ENCODE results near the gene EPX. TPM values are rescaled to one million over a fixed set of nuclear protein-coding genes. Genes with fewer than 3 reads are reported as not detected.
"Not testable (repeated sequence)": the region's sequence is repeated elsewhere in the genome, so short reads cannot be mapped to it uniquely, and the experiment has no call there.

The EPX gene
- not detected in 2 replicates for total RNA-seq (2014; rRNA removed; shearing (Covaris generic))

GRCh38 chr17:58192612-58193011 lies at the start of gene EPX:
Gene EPX, plus strand, starts transcription at chr17:58192726. Its CDS starts 121 bp downstream, at chr17:58192847.
- no peak for DNase-seq (ENCODE audit: low read depth)

DNA sequence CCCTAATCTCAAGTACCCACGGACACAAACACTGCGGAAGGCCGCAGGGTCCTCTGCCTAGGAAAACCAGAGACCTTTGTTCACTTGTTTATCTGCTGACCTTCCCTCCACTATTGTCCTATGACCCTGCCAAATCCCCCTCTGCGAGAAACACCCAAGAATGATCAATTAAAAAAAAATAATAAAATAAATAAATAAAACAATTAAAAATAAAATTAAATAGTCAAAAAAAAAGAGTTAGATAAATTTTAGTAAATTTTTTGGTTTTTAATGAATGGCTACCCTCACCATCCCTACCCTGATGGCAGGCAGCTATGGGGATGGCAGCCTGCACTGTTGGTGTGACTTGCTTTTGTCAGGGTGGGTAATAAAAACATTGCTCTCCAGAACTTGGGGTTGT lies 49.2 kb upstream of the EPX start:
- not testable (repeated sequence) for DNase-seq (ENCODE audit: low read depth)

DNA sequence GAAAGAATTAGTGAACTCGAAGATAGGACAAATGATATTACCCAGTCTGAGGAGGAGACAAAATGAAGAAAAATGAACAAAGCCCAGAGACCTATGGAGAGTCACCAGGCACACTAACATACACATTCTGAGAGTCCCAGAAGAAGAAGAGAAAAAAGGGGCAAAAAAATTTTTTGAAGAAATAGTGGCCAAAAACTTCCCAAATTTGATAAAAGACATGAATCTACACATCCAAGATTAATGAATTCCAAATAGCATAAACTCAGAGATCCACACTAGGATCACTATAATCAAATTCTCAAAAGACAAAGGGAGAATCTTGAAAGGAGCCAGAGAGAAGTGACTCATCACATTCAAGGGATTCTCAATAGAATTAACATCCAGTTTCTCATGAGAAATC lies 47.7 kb upstream of the EPX start:
- DNase-seq (ENCODE audit: low read depth), result no peak

DNA sequence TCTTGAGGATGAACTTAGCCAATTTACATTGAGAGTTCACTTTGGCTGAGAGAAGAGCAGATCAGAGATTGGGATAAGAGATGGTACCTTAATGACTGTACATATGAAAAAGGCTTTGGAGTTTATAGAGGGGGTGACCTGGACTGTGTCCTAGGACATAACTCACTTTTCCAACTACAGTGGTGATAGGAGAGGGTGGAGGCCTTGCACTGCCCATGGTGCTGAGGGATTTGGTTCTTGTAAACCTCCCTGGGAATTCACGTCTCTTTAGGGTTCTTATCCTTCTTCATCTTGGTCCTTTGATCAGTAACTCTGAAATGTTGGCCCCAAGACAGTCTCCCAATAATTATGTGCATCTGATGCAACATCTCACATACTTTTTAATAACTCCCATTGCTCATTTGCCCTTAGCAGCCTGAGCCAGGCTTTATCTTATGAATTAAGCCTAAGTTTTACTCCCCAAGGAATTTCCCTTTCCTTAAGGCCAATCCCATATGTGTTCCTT lies 44.5 kb upstream of the EPX start, which contains the start of gene OR4D1:
Gene OR4D1 (plus strand): TSS at position 455 of the 505 bp plus-strand sequence. CDS start 6,770 bp downstream, outside the sequence.
- no peak for DNase-seq (ENCODE audit: low read depth)

GRCh38 chr17:58148609-58149008 lies 43.9 kb upstream of the EPX start:
- no peak for DNase-seq (ENCODE audit: low read depth)

DNA sequence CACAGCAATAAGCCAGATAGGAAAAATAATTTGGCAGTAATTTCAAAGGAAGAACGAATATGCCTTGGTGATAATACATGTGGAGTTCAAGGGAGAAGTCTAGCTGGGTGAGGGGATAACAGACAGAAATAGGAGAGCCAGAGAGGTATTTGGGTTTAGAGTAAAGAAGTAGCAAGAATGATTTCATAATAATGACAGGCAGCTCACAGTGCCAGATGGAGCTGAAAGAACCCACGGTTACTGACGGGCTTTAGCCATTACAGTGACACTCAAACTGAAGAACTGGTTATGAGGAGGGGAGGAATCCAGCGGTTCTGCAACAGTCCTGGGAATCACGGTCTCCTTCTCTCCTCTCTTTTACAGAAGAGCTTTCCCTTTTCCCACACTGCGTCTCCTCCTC lies 42.1 kb upstream of the EPX start:
- DNase-seq (ENCODE audit: low read depth), result no peak

DNA sequence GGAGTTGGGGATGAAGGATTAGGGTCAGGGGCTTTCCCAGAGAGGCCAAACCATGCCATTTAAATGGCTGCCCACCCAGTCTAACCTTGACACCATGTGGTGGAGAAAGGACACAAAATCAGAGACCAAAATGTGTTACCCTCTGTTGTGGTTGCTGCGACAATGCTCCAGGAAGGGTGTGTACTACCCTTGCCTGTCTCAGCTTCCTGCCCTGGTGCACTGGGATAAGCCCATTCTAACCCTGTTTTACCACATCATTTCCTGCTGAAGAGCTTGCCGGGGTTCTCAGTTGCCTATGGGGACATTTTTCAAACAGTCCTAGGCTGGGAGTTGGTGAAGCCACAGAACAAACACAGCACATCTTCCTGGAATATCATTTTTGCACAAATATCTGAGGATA lies 39.5 kb upstream of the EPX start:
- DNase-seq (ENCODE audit: low read depth), result no peak

DNA sequence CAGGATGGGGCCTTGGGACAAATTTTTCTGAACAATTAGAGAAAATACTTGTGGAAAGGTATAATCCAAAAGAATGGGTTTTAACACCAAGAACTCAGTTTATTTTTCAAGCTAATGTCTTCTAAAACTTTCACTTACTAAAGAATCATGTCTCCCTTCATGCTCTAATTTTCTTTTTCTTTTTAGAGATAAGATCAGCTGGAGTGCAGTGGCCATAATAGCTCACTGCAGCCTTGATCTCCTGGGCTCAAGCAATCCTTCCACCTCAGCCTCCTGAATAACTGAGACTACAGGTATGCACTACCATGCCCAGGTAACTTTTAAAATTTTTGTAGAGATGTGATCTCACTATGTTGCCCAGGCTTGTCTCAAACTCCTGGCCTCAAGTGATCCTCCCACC lies 38.9 kb upstream of the EPX start:
- DNase-seq (ENCODE audit: low read depth), result no peak

DNA sequence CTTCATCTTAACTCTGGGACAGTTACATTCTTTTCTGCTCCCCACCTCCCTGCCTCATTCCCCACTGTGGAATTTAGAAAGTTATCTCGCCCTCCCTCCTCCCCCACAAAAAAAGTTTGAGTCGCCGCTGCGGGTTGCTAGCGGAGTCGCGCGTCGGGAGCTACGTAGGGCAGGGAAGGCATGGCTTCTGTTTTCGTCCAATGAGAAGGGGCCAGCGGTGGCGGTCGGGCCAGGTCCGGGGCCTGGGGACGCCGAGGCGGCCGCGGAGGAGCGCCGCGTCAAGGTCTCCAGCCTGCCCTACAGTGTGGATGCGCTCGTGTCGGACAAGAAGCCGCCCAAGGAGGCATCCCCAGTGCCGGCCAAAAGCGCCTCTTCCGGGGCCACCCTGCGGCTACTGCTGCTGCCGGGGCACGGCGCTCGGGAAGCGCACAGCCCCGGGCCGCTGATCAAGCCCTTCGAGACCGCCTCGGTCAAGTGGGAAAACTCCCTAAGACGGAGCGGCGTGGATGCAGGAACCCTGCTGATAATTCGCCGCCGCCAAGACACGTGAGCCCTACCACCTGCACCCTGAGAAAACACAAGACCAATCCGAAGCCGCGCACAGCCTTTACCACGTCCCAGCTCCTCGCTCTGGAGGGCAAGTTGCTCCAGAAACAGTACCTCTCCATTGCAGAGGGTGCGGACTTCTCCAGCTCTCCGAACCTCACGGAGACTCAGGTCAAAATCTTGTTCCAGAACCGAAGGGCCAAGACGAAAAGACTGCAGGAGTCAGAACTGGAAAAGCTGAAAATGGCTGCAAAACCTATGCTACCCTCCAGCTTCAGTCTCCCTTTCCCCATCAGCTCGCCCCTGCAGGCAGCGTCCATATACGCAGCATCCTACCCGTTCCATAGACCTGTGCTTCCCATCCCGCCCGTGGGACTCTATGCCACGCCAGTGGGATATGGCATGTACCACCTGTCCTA lies 35.4 kb upstream of the EPX start:
- DNase-seq (ENCODE audit: low read depth), result no peak

GRCh38 chr17:58158181-58158580 lies 34.3 kb upstream of the EPX start:
- DNase-seq (ENCODE audit: low read depth), result no peak

DNA sequence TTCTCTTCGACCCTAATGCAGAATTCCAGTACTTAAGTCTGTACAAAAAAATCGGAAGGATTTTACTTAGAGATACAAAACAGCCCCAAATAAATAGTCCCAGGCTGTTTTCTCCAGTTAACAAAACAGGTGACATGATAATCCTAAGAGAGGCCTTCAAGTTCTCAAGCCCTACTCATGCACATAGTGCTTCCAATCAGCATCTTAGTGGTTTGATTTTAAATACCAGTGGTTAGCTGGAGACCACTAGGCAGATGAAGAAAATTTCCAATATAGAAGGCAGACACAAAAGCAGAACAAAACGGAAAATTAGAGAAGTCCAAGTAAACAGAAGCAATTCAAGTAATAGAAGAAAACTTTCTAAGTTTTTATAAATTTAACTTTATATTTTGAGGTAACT lies 31.0 kb upstream of the EPX start:
- DNase-seq (ENCODE audit: low read depth), result no peak

GRCh38 chr17:58165981-58166380 lies 26.5 kb upstream of the EPX start:
- DNase-seq (ENCODE audit: low read depth), result no peak

DNA sequence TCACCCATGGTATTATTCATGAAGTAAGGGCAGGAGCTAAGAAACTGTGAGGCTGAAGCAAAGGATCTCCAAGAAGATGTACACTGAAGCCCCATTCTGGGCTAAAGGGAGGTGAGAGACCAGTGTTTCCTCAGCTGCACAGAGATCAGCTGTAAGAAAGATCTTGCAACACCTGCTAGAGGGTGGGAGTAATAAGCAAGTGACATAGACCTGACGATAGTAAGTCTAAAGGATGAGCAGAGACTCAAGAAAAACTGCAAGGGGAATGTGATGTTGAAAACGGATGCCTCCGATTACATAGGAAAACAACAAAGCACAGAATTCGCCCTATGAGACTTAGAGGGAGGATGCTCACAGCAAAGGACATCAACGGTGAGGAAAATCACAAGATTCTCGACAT lies 25.8 kb upstream of the EPX start, which contains the start of gene OR4D2:
Gene OR4D2 (plus strand): TSS at position 301 of the 400 bp plus-strand sequence. CDS start 2,674 bp downstream, outside the sequence.
- no peak for DNase-seq (ENCODE audit: low read depth)

DNA sequence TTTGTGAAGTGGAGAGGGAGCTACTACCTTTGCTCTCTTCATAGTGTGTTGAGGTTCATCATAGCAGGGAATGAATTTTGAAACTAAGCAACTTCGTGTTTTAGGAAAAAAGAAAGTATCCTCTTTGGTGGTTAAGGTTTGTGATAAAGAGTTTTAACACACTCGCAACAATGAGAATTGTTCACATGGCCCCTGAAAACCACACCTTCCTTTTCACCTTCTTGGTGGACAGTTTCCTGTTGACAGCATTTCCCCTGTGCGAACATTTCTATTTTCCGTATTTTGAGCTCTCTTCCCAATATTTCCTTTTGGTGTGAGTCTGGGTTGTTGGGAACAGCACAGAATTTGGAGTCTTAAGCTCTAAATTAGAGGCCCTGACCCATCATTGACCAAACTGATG lies 21.9 kb upstream of the EPX start:
- DNase-seq (ENCODE audit: low read depth), result no peak

DNA sequence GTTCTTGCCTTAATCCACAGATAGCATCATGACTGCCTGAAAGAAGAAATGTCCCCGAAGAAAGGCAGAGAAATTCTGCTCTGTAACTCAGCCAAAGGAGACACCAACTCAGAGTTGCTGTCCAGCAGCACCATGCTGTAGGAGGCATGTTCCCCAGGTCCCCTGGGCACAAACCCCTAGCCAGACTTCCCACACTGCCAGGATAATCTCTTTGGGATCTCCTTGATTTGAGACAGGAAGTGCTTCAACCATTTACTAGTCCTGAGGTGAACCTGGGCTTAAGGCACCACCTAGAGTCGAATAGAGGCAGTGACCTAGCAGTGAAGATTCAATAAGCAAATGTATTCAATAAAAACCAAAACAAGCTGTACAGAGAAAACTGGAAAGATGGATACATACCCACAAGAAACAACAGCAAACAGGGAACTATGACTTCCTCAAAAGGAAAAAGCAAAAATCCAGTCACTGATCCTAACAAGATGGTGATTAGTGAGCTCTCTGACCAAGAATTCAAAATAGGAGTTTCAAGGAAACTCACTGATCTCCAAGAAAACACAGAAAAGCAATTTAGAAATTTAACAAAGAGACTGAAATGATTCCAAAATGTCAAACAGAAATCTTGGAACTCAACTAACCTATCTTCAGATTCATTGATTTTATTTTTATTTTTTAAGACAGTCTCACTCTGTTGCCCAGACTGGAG lies 20.0 kb upstream of the EPX start:
- peak; percentile 27 for DNase-seq (ENCODE audit: low read depth)

- no peak for DNase-seq (ENCODE audit: low read depth)
These were observed 17.7 kb upstream of the EPX start for GRCh38 chr17:58174871-58175270.

DNA sequence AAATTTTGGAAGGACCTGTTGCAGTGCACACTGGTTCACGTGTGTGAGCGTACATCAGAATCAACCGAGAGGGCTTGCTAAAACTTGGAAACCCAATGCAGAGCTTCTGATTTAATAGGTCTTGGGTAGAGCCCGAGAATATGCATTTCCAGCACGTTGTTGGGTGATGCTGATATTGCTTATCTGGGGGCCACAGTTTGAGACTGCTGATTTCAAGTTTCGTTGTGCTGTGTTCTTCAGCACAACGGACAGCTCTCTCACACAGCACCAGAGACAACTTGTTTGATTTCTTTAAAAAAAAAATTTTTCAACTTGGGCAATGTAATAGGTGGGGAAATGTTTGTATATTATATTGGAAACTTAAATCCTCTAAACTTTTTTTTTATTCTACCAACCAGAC lies 16.3 kb upstream of the EPX start:
- no peak for DNase-seq (ENCODE audit: low read depth)

GRCh38 chr17:58181796-58182195 lies 10.7 kb upstream of the EPX start:
- DNase-seq (ENCODE audit: low read depth), result no peak

- DNase-seq (ENCODE audit: low read depth), result no peak
These were observed 9.0 kb upstream of the EPX start for GRCh38 chr17:58183514-58183913.

DNA sequence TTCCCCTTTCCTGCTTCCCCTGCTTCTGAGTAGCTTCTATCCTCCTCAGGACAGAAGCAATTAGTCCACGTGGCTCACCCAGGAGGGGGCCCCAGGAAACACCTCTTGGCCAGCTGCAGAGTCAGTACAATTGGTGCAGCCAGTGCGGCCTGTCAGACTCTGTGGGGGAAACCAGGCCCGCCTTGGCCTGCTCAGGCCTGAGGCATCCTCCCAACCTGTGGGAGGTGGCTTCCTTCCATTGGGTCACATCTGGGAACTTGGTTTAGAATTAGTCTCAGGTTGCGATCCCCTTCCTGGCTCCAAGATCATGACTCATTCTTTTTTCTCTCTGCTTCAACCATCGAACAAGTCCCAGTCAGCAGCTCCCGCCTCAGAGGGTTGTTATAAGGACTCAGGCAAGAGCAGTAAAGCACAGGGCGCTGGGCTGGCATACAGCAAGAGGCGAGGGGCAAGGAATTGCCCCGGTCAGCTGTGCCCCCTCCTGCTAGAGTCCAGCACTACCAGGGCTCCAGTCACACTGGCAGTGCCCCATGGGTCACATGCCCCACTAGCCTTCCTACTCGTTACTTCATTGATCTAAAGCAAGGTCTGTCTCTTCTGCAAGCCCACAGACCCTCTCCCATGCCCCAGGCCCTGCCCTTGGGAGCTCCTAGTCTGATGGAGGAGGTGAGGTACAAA lies 8.1 kb upstream of the EPX start:
- peak; percentile 86 for DNase-seq (ENCODE audit: low read depth)

- DNase-seq (ENCODE audit: low read depth), result no peak
These were observed 7.4 kb upstream of the EPX start for GRCh38 chr17:58184986-58185761.

Data from RPMI7951 (cell line).